Fibroblast of skin of abdomen (primary cell): Measurements from ENCODE around the gene HDGF.
A peak's percentile ranks its signal among the peaks of the same experiment; 100 is the strongest.

Experiments used
- DNase-seq: peaks from one replicate; pipeline ENCODE4 v3.0.0-alpha.2; 2013

Gene HDGF

DNA sequence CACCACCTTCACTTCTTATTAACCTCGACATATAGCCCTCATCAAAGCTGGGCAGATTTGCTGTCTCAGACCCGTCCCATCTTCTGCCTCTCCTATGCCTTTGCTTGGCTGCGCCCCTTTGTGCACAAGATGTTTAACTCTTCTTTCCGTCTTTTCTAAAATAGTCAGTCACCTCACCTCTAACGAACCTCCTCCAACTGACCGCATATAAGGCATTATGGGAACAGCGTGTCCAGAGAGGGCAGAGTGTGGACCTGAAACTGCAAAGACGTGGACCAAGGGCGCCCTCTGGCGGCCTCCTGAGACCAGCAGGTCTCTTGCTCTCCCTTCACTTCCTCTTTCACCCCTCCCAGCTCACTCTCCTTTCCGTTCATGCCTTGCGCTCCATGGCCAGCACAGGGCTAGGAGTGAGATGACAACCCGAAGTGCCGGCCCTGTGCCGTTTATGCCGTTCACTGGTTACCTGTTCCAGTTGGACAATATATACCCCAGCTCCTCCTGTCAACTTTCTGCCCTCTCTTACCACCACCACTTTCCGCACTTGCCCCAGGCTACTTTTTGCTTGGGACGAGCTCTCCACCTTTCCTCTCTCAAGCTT is 25.7 kb downstream of the HDGF start:
- DNase-seq = peak; percentile 81

DNA sequence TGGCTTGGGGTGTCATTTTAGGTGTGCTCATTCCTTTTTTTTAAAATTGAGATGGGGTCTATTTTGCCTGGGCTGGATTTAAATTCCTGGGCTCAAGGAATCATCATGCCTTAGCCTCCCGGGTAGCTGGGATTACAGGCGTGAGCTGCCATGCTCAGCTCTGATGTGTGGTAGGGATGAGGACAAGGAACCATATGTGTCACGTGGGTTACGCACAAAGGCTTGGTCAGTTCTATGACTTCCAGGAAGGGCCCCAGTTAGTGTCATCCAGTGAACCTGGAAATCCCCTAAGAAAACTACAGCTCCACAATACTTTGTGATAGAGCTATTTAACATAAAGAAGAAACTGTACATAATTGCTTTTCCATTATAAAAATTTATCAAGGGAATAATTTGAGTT is 29.9 kb downstream of the HDGF start:
- DNase-seq = no peak

DNA sequence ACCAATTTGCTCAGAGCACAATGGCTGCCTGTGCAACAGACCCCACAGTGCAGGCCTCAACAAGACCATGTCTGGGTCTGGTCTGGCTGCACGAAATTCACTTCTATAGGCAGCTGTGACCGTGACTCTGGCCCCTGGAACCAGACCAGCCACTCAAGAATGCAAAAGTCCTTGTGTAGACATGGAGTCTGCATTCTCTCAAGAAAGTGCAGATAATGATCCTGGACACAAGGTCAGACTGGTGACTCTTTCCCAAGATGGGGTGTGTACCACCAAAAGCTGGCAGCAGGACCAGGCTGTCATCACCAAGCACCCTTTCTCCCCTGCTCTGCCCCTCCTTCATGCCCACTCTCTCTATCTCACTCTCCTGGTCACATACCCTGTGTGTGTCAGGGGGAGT is 30.3 kb downstream of the HDGF start:
- no peak for DNase-seq

DNA sequence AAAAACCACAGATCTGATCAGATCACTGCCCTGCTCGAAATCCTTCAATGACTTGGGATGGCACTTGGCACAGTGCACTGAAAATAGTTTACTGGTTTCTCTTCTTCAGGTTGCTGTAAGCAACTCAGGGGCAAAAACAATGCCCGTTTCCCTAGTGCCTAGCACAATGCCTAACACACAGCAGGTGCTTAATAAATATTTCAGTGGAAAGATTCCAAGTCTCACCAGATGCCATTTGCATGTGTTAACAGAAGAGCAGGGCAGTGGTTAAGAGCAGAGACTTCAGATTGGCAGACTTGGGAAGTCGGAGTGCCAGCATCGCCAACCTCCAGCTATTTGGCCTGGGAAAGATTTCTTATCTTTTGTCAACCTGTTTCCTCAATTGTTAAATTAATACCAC is 34.1 kb downstream of the HDGF start:
- no peak for DNase-seq

DNA sequence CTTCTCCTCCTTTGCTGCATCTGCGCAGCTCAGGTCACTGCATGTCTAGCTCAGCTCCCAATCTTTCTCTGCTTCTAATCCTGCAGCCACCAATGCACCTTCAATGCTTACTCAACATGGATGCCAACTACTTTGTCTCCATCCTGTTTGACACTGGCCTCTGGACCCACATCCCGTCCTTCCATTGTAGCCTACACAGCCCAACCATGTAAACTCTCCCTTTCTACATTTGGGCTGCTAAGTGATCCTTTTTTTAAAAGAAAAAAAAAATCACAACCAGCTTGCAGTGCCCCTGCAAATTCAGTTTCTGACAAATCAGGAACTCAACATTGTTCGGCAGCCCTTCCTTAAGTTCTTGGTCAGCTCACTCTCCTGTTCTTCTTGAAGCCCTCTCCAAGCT is 36.6 kb downstream of the HDGF start:
- no peak for DNase-seq

DNA sequence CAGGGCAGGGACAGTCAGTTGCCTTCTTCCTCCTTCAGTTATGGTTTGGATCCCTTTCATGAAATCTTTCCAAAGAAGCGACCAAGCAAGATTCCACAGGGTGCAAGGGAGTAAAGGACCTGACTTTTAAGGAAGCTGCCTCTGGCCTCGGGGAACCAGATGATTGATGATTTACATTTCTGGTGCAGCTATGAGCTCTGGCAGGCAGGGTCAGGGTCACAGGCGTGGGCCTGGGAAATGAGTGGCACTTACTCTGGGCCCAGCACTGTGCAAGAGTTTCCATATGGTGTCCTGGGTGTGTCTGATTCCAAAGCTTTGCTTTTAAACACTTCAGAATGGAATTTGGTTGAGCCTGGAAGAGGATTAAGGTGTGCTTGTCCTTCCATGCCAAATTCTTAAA is 38.8 kb downstream of the HDGF start:
- no peak for DNase-seq

DNA sequence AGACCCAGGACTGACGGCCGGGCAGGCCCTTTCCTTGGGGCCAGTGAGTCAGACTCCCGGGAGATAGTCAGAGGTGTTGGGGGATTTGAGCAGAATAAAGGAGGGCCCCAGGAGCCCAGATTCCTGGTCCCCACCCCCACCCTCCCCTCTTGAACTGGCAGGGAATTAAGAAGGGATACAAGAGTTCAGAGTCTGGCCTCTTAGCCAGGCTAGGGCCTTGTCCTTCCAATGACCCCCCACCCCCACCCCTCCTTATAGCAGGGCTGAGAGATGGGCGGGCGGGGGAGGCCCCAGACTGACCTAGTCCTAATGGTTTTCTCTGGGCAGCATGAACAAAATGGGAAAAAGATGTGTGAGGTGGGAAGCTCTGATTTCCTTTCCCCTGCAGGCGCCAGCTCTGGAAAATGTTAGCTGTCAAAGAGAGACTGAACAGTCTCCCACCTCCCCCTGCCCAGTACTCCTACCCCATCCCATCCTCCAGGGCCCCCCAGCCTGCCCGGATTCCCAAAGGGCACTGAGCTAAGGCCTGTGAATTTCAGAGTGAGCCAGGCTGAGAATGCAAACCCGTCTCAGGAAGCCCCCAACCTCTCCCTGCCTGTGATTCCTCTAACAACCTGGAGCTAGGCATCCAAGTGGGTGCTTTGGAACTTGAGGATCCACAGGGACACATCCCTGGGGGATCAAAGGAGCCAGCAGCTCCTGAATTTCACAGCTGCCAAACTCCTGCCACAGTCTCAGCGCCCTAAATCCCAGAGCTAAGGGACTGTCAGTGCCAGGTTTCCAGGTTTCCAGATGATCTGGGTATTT is 40.3 kb downstream of the HDGF start:
- peak; percentile 50 for DNase-seq

DNA sequence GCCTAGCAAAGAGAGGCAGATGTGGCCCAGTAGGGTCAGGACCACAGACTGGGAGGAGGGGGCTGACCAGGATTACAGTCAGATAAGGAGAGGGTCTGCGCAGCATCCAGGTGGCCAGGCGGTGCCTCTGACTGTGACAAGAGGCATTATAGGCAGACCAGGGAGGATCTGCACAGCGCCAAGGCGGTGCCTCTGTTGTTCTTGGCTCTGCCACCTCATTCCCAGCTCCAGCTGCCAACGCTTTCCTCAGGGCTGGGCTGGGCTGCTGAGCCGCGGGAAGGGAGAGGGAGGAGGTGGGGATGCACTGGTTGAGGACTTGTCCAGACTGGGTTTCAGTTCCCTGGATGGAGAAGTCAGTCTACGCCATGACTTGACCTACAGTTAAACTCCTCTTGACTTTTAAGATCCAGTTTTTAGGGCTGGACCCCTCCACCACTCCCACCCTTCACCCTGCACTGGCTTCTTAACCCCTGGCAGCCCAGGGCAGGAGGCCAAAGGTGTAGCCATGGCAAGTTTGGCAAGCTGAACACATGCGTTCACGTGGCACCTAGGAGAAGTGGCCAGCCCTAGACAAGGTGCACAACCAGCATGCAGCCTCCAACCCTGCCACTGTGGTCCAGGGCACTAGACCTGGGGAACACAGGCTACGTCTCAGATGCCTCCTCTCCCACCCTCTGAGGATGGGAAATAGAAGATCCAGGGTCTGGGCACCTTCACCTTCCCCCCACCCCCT is 41.6 kb downstream of the HDGF start:
- DNase-seq = peak; percentile 48

DNA sequence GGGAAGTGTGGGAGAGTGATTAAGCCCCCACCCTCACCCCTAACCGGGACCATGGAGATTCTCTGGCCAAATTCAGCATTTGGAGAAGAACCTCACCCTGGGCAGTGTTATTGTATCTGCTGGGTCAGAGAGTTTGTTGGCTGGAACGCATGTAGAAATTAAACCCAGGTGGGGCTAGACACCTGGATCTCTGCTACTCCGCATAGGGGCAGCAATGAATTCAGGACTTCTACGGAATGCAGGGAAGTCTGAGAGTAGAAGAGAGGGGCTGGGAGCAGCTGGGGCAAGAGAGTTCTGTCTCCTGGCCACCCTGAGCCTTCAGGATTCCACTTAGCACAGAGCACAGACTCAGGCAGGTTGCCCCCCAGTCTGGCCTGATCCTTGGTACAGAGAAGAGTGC is 42.4 kb downstream of the HDGF start:
- no peak for DNase-seq

DNA sequence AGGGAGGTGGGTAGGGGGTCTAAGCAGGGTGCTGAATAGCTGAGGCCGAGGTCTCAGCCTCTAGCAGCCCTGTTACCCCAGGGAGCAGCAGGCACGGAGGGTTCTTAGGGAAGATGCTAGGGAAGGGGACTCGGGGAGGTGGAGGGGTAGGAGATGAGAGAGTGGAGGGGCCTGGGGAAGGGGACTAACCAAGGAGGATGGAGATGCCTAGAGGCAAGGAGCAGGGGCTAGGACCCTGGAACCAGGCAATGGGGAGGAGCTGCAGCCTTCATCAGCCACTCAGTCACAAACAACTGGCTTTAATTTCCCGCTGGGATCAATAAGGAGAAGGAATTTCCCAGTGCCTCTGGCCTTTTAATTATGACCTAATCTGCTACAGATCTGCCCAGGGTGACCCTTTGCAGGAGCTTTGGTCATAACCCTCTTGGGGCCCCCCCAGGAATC is 43.2 kb downstream of the HDGF start:
- DNase-seq = peak; percentile 54

DNA sequence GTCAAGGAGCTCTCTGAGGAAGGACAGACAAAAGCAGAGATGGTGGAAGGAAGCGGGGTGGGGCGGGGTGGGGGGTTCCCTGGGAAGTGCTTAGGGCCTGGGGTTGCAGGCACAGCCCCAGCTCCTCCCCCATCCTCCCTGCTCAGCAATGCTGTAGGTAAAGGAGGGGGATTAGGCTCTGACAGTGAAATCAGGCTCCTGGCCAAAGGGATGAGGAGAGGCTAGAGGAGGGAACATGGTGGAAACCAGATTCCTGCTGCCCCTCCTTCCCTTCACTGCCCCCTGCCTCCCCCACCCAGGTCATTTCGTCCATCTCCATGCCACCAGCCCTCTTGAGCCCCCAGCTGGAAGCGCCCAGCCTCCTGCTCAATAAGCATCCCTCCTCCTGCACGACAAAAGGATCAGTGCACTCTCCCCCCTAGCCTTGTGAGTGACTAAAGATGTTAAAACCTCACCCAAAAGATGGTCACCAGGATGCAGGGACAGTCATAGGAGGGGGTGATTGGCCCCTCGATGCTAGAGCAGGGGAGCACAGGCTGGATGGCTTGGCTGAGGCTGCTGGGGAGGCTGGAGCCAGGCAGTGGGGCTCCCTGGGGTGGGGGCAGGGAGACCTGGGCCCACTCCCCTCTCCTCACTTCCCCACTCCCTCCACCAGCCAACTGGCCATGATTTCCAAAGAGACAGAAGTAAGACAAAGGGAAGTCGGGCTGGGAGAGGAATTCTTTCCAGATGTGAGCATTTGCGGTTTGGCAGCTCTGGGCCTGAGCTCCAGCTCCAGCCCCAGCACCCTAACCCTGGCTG is 43.9 kb downstream of the HDGF start:
- peak; percentile 87 for DNase-seq

DNA sequence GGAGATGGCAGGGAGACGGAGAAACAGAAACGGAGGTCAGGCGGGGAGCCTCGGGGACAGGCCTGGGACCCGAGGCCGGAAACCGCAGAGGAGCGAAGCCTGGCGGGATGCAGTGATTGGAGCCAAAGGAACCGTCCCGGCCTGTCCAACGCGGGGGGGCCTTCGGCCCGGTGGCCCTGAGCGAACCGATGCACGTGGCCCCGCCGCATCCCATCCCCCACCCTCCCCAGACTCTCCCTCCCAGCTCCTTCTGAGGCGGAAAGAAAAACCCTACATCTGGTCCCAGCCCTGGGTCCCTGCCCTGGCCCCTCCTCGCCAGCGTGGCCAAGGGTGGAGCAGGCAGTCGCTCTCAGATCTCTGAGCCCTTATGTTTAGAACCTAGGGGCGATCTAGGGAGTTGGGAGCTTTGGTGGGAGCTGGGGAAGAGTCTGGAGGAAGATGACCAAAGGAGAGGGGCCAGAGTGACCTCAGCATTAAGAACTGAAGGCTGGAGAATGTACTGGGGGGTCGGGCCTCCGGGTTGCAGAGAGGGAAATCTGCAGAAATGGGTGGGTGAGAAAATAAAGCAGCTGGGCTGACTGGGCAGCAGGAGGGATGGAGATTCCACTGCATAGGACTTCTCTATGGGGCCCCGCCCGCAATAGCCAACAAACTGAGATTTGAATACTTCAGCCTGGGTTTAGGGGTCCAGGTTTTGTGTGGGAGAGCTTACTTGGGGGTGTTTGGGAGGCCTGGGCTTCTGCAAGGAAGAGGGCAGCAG is 44.6 kb downstream of the HDGF start:
- DNase-seq = peak; percentile 88

DNA sequence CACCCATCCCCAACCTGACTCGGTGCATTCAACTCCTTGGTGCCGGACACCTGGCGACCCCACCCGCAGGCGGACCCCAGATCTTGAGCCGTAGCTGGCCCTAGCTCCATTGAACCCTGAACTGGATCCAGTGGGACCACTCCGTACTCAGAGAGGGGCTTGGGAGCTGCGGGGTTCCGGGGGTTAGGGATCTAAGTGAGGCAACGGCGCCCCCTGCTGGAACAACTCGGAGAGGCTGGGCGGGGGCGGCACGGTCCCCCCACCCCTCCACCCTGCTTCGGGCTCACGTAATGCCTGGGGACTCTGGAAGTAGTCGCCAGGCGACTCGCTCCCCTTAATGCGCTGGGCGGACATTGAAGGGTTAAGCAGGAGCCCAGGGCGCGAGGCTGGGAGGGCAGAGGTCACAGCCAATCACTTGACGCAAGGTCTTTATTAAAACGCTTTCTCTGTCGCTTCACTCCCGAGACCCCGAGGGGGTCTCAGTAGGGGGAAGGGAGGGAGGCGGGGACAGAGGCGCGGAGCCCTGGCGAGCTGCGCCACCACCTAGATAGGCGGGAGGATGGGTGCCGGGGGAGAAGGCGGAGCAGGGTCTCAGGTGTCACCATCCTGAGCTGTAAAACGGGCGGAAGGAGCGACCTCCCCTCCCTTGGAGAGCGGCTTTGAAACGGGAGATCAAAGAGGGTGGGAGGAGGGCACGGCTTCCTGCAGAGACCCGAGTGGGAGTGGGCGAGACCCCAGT is 45.4 kb downstream of the HDGF start:
- peak; percentile 78 for DNase-seq

DNA sequence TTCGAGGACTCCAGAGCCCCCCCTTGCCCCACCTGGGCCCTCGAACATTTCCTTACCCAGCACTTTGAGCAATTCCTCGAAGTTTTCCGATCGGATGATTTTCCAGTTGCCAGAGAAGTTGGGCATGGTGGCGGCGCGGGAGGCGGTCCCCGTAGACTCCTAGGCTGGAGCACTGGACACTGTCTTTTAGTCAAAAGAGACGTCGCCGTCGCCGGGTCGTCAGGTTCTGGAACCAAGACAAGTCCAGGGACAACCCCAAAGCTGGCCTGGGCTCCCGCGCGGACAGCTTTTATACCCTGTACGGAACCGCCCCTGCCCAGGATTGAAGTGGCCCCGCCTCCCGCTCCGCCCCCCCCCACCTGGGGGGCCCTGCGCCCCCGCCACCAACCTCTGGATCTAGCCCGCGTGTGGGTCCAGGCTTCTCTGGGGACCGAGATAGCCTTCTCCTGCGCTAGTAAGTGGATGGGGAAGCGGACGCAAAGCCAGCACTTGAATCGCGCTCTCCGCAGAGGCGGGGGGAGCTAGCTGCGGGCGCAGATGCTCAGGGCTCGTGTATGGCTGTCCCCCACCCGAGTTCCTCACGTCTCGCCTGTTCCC is 46.1 kb downstream of the HDGF start, which contains the start of gene CRABP2:
Gene CRABP2, minus strand, starts transcription at position 263 of the 597 bp plus-strand sequence. Its CDS starts 137 bp downstream, at position 126.
- DNase-seq = peak; percentile 71

DNA sequence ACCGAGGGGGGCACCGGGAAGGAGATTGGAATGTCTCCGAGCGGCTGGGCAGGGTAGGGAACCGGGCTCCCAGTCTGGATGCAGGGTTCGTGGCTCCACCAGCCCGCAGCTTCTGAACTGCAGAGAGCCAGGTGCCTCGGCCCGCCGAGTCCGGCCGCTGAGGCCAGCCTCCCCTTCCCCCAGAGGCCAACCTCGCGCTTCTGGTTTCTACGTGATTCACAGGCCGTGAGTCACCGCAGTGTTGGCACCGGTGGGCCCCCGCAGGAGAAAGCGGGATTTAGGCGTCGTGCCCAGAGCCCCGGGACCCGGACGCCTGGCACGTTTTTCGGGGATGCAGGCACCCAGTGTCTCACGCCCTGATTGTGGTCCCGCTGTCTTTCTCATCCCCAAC is 46.5 kb downstream of the HDGF start:
- peak; percentile 74 for DNase-seq

DNA sequence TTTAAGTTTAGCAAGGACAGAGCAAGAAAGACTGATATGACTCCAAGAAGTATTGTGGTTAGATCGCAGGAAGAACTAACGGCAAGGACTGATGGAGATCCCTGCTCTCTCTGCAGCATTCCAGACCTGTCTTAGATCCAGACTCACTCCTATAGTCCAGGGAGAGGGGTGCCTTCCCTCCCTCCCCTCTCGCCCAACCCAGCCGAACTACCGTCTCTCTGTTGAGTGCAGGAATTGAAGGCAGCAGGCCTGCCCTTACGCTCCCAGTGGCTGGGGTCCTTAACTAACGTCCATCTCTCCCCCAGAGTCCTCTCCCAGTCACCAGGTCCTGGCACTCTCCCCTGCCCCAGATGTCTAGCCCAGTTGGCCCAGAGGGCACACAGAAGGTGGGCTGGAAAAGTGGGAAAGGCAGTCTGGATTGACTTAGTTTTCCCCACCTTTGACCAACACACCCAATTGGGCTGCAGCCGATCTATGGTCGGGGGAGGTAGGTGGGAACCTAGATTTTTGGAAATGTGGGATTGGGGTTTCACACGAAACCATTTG is 47.2 kb downstream of the HDGF start:
- DNase-seq = no peak

DNA sequence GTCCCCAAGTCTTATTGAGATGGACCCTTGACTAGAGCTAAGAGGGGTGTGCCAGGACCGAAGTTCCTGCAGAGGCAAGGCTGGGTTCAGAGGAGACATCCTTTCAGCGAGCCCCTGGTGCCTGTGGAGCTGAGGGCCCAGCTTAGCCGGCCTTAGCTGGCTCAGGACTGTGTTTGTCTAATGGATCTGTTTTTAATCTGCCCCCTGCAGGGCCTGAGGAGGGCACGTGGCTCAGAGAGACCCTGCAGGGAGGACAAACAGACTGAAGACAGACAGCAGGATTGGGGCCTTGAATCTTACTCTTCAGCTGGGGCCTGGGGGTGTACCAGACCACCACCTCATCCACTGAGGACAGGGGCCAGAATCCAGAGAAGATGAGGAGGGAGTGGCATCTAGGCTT is 47.7 kb downstream of the HDGF start:
- no peak for DNase-seq

DNA sequence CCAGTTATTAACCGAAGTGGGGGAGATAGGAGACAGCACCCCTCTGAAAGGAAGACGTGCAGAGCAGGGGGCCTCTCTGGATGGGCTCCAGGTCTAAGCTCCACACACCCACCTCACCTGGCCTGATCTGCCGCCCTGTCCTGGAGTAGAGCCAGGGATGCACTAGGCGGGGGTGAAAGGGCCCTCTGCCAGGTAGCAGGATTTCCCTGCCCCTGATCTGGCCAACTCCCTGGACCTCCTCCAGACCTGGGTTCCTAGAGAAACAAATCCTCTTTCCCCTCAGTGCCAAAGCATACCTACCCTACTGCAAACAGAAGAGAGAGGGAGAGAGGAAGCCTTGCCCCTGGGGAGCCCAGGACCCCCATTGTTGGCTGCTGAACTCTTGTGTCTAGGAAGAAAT is 48.1 kb downstream of the HDGF start:
- DNase-seq = no peak

DNA sequence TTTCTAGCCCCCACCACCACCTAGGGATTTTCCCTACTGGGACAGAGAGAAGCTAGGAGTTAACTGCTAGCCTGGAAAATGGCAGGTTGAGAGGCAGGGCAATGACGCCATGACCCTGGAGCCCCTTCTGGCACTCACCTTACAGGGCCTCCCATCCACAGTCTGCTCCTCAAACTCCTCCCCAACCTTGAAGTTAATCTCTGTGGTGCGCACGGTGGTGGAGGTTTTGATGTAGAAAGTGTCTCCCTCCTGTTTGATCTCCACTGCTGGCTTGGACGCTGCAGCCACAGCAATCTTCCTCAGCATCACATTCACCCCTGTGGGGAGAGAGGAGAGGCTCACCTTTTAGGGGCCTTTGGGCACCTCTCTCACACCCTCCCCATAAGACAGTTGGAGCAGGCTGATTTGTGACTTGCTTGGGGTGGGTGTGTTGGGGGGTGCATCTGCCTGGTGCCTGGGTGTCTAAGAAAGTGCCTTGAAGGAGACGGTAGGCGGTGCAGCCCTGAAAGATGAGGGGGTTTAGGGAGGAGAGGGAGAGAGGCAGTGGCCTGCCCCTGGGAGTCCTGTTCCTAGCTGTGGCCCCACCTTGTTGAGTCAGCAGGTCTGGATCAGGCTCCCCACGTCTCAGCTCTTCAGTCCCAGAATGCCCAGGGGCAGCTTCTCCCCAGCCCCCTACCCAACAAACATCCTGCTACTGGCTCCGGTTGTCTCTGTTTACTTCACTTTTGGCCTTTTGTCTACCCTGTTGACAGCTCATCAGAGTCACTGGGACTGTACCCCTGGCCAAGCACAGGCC is 50.5 kb downstream of the HDGF start:
- no peak for DNase-seq

DNA sequence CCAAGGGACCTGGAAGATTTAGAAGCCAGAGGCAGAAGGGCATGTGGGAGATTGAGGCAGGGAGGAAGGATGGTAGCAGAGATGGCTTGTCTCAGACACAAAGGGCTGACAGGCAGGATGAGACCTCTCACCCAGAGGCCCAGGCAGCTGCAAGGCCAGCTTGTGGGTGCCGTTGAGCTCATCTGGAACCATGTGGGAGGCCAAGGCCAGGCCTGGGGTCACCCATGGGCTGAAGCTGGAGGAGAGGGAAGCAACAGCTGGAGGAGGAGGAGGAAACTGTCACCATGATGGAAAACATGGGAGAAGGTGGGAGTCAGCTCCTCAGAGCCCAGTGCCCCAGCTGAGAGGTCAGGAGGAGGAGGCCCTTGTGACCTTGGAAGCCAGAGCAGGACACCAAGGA is 52.5 kb downstream of the HDGF start:
- DNase-seq = no peak
